ENCODE data around the gene RTL1.

The RTL1 gene

DNA sequence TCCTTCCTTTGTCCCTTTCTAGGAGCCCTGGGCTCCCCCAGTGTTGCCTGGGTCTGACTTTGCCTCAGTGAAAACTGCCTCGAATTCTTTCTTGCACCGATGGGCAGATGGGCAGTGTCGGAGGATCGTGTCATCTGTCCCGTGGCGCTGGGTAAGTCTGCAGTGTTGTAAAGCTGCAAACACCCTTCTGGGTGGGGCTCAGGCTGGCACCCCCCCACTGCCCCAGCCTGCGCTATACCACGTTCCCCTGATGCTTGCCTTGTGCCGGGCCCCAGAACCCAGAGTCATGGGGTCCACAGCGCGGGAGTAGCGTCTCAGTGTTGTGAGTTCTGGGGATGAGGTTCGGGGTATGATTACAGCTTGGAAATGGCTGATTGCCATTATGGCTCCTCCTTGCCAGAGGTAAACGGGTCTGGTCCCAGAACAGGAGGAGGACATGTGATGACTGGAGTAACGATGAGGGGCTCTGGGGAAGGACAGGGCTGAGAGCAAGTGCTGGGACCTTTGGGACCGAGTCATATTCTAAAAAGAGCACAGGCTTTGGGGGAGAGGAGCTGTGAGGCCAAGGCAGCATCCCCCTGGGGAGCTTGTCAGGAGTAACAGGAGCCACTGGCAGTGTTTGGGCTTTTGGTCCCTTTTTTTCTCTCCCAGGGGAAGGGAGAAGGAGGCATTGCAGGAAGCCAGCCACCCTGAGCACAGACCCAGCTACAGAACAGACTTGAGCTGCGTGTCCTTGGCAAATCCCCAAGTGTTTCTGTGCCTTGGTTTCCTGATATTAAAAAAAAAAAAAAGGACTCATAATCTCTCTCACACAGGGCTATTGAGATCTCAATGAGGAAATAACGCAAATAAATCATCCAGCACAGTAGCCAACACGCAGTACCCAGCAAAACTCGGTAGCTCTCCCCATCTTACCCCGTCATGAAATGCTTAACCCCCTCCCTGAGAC, 4.3 kb downstream of the RTL1 start:
- no peak for DNase-seq (ENCODE audit: low read depth in 2 of 2)

DNA sequence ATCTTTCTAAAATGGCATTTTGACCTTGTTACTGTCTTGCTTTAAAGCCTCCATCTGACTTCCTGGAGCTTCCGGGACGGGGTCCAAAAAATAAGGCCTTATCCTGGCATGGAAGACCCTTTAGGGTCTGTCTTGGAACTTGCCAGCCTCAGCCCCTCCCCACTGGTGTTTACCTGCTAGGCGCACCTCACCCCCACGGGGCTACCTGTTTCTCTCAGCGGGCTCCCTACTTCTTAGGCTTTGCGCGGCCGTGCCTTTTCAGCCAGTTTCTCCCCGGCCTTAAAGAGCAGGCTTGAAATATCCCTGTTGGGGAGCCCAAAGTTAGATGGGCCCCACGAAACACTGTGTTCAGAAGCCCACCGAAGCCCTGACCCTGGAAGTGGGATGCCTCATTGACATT, 5.1 kb downstream of the RTL1 start:
- DNase-seq (ENCODE audit: low read depth in 2 of 2), result no peak

DNA sequence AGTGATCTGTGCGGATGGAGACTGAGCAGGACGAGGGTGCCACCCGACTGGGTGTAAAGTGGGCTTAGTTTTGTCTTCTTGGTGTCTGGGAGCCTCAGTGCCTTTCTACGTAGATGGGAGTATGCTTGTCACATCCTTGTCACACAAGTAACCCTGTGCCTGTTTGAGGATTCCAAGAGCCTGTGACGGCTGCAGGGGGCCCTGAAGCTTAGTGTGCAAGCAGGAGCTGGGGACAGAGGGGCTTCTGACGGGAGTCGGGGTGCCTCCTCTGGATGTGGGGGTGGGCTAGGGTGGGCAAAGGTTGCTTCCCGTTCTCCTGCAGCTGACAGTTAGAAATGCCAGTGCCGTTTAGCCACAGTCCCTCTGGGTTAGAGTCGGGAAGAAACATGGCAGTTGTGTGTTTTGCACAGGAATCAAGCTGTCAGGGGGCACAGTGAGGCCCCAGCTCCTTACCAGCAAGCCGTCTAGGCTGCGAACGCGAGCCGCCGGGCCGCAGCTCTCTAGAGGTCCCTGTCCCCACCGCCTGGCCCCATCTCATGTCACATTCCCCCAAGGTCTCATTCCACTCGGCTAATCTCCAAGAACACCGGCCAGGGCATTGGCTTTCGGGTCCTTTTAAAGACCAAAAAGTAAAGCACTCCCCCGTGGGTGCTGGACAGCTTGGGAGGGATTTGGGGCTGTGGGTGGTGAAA, 7.0 kb downstream of the RTL1 start:
- DNase-seq (ENCODE audit: low read depth in 2 of 2), result no peak

DNA sequence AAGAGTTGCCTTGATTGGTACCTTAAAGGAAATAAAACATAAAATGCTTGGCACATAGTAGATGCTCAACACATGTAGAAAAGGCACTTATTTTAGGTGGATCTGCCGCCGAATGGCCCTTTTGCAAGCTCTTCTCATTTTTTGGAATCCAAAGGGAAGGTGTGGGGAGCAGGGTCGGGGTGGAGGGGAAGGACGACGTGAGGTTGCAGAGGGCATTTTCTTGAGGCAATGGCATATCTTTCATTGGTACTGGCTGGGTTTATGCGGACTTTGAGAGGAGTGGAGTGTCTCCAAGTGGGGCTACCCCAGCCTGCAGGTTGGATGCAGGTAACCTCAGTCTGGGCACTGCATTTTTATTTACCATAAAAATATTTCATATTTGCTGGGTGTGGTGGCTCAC, 8.1 kb downstream of the RTL1 start:
- no peak for DNase-seq (ENCODE audit: low read depth in 2 of 2)

DNA sequence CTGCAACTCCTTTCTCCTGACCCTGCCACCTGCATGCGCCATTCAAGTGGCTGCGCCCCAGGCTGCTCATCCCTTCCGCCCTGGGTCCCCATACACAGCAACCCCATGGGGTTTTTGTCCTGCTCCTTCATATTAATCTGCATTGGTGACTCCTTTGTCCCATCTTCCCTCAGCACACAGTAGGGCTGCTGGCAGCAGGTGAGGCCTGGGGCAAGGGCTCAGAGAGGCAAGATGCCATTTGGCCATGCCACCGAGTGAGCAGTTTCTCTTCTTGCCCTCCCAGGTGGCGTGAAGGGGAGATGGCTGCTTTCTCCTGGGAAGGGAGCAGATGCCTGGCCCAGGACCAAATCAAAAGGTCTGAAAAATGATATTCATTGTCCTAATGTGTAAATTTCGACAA, 9.1 kb downstream of the RTL1 start:
- no peak for DNase-seq (ENCODE audit: low read depth in 2 of 2)

DNA sequence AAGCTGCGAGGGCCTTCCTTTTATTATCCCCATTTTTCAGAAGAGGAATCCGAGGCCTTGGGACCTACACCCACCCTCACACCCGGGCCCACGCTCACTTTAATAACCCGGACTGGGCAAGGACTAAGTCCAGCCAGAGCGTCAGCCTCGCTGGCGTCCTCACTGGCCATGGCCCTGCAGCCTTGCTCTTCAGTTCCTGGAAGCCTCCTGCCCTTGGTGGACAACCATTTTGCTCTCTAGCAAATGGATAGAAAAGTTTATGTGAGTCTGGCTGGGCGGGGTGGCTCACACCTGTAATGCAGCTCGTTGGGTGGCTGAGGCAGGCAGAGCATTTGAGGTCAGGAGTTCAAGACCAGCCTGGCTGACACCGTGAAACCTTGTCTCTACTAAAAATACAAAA, 9.8 kb downstream of the RTL1 start:
- no peak for DNase-seq (ENCODE audit: low read depth in 2 of 2)

DNA sequence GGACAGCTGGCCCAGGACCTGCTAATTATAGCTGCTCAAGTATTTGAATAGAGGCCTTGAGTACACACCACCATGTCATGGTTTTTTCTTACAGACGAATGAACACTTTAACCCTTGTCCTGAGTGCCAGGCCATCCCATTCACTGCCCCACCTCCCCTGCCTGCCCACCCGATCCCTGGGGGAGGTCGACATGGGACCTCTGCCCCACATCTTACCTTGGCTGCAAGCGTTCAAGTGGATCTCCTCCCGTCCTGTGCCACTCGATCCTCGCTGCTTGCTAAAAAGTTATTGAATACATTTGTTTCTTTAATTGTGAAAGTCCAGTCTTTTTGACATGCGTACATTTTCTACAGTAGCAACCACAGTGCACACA, 10.3 kb downstream of the RTL1 start:
- no peak for DNase-seq (ENCODE audit: low read depth in 2 of 2)

DNA sequence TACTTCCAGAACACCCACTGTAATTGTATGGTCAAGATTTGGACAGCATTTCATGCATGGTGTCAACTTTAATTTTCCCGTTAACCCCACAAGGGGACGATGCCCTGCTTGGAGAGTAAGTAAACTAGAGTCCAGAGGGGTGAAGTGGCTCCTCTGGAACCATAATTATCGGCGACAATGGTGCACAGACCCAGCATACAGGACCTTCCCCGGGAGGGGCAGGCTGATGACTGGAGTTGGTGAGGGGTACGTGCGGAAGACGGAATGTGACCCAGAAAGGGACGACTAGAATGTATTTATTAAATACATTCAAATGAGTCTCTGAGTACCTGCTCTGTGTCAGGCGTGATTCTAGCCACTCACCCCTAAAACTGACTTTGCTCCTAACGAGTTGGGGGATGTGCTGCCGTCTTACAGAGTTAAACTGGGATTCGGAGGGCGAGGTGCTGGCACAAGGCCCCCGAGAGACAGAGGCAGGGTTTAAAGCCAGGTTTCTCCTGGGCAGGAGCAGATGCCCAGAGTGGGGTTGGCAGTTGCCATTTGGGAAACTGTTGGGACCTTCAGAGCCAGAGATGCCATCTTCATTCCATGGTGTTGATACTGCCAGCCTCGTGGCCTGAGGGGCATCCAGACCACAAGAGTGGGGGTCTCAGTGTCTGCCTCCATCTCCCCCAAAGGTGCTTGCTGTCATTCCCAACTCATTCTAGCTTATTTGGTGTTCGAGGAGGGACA, 10.9 kb downstream of the RTL1 start:
- DNase-seq (ENCODE audit: low read depth in 2 of 2), result no peak

DNA sequence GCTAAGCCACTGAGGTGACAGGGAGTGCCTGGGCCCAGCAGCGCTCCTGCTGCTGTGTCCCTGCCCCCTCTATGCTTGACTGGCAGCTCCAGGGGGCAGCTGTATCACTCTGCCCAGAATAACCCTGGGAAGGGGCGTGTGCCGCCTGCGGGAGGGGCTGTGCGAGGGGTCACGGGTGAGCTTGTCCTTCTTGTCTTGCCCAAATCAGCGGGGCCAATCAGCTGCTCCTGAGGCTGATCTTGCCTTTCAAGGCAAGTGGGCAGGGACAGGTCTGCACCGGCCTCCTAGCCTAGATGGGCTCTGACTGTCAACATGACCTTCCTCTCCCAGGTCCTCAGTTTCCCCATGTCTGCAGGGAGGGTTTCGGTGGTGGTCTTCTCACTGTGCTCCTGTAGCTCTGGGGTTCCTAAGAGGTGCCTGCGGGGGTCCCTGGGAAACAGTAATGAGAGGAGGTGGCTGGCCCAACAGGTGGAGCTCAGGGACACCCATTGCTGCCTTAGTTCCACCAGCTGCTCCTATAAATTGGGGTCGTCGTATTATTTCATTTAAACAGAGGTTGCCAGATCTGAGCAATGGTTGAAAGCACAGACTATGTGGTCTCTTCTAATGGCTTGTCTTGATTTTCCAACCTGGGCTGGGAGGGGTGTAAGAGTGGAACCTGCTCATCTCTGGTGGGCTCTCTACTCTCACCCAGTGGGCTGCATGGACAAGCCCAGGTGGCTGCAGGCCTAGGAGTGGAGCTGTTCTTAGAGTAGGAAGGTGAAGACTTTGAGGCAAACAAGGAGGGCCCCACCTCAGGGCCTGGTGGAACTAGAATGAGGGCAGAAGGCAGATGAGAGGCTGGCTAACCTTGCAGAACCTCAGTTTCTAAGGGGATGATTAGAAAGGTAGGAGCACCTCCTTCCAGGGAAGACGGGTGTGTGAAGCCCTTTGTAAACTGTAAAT, 11.7 kb downstream of the RTL1 start:
- DNase-seq (ENCODE audit: low read depth in 2 of 2), result no peak

DNA sequence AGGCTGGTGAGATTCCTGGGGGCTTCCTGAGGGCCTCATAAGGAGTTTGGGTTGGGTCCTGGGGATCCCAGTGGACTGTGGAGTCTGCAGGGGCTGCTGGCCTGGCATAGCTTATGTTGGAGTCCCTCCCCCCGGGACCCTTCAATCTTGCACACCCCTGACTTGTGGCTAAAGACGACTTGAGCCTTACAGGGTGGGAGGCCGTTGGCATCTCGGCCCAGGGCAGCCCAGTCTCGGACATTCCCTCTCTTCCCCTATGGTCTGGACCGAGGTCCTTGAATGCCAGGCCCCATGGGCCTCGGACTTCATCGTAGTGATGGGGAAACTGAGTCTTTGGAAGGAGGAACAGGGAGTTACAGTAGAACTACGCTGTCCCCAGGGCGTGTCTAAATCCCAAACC, 12.5 kb downstream of the RTL1 start:
- no peak for DNase-seq (ENCODE audit: low read depth in 2 of 2)

DNA sequence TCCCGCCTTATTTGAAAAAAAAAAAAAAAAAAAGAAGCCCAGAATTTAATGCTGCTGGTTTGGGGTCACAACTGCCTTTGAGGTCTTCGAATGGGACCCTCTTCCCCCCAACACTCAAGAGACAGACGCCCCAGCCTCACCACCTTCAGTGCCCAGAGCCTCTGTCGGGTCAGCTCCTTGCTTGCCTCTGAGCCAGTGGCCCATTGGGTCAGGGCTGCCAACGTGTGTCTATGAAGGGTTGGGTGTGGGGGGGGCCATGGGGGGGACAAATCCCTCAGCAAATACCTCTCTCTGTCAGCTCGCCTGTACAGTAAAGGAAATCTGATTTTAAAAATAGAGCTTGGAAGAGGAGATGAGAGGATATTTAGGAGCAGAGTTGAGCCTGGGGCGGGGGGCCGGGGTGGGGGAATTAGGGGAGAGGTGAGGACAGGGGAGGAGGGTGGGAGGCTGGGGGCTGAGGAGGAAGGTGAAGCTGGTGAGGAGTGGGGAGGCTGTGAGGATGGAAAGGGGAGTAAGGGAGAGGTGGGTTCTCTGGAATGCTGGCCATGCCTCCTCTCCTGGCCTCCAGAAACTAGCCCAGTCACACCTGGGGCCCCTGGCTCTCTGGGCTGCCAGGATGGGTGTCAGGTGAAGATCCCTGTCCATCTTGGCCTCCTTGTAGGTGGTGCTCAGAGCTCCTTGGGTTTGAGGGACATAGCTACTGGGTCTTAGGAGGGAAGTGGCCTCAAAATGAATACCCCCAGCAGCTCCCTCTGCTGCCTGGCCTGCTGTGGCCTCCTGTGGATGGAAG, 13.3 kb downstream of the RTL1 start:
- no peak for DNase-seq (ENCODE audit: low read depth in 2 of 2)

DNA sequence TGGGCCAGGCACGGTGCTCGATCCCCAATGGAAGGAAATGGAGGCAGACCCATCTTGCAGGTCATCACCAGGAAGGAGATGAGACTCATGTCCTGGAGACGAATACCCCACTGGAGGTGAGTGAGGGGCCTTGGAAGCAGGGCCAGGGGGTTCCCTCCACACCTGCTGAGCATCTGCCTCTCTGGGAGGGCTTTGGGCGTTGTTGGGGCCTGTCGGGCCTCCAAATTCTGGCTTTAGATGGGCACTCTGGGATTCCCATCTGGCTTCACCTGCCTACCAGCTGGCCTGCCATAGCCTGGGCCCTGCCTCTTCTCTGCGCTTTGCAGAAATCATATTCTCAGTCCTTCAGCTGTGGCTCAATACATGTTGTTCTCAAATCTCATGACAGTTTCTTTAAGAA, 13.9 kb downstream of the RTL1 start:
- no peak for DNase-seq (ENCODE audit: low read depth in 2 of 2)

DNA sequence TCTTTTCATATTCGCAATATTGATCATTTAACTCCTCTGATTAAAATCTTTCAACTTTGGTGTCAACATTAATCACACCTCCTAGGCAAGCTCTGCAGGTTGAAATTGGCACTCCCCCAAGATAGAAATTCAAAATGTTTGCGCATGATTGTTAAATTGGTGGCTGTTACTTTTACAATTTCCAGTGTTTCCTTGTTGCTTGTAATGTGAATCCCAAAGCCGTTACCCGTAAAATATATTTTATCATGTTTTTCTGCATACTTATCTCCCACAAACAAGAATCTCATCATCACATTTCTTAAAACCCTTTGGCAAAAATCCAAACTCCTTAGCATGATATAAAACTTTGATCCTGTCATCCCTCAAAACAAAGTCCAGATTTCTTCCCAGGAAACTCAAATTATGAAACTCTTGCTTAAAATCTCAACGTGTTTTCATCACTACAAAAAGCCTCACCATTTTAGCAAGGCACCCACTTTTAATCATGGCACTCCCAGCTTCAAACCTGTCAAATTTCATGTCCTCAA, 14.7 kb downstream of the RTL1 start:
- no peak for DNase-seq (ENCODE audit: low read depth in 2 of 2)

DNA sequence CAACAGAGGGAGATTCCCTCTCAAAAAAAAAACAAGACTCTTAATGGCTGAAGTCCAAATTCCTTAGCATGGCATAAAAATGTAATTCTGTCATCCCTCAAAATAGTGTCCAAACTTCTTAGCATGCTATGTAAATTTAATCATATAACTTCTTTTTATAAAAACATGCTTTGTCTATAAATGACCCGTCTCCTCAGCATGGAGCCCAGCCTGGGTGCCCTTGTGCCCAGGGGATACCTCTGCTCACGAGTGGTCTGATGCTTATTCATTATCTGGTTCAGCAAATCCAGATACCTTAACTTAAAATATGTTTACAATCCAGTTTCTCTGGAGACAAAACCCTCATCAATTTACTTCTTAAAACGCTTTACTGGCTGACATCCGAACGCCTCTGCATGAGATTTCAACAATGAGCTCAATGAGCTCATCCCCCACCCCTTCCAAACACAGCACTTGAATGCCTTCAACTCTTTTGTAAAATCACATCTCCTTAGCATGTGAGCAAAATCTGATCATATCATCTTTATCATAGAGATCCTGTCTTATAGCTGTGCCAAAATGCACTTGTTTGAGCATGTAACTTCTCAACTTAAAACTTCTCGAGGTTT, 15.7 kb downstream of the RTL1 start:
- no peak for DNase-seq (ENCODE audit: low read depth in 2 of 2)

DNA sequence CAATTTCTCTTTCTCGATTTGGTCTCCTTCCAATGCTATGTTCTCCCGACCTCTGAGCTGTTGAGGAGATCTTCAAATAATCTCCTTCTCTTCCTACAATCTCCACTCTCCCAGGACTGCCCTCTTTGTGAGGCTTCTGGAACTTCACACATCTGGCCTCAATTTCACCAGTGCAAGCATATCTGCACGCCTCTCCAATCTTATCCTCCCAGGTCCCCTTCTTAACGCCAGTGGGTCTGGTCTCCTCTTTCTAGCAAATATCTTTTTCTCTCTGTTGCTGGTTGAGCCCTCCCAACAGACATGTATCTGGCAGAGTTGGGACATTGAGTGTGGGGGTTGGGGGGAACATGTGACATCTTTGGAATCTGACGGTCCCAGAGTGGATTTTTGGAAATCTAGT, 17.9 kb downstream of the RTL1 start:
- DNase-seq (ENCODE audit: low read depth in 2 of 2), result no peak

DNA sequence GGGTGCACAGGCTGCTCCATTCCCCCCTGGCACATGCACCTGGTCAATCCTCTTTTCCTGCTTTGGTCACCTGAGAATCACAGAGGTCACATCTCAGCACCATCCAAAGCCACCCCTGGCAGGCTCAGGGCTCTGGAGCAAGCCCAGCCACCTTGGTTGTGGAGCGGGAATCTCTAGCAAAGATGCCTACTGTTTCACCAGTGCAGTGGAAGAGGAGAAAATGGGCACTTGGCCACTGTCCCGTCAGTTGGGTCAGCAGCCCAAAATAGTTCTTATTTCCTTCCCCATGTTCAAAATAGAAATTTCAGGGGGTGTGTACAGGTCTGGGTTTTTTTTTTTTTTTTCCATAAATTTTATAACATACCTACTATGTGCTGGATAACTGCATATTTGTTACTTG, 18.3 kb downstream of the RTL1 start:
- DNase-seq (ENCODE audit: low read depth in 2 of 2), result no peak

DNA sequence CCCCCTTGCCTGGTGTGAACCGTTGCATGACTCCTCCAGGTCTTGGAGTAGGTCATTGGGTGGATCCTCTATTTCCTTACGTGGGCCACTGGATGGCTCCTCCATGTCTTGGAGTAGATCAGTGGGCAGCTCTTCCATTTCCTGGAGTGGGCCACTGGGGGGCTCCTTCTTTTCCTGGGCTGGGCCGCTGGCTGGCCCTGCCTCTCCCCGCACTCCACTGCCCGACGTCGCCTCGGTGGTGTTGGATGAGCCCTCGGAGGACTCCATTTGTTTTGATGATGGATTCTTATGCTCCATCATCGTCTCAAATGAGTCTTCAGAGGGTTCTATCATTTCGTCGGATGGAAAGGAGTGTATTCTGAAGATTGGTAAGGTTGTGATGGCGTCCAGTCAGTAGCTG, 19.1 kb downstream of the RTL1 start:
- DNase-seq (ENCODE audit: low read depth in 2 of 2), result no peak

DNA sequence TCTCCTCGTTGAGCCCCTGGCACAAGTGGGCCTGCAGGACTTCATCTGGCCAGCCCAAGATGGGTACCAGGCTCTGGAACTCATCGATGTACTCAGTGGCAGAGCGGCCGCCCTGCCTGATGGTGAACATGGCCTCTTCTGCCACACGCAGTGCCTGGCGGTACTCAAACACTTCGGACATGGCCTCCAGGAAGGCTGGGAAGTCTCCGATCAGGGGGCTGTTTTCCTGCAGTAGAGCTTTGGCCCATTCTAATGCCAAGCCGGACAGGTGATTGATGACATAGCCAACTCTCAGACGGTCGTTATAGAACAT, 19.8 kb downstream of the RTL1 start:
- DNase-seq (ENCODE audit: low read depth in 2 of 2), result no peak

DNA sequence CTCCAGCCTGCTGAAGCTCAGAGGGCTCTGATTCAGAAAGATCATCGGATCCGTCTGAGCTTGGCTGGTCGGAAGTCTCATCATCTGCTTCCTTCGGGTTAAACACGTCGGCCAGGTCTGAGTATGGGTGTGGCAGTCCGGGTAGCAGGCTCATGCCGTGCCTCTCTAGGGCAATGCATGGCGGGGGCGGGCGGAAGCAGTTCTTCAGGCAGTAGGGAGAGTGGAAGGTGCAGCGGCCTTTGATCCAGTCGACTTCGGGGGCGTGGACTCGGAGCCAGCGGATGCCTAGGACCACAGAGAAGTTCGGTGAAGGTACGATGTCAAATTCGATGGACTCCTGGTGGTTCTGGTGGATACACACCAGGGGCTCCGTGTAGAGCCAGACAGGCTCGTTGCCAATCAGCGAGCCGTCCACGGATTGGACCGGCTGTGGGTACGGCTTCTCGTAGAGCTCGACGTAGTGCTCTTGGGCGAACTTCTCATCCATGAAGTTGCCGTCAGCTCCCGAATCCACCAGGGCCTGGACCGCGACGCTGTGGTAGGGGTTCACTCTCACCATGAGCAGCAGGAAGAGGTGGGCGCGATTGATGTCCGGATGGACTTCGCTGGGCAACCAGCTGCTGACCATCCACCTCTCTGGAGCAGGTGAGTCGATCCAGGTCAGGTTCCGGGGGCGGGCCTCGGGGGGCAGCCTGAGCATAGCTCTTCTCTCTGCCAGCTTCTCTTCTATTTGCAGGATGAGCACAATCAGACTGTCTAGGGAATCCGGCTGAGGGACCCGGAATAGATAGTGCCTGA, 20.3 kb downstream of the RTL1 start:
- no peak for DNase-seq (ENCODE audit: low read depth in 2 of 2)
